A673 (cell line): ENCODE data around the gene TNS1.

Experiments used
- EZH2 ChIP-seq: fragments of 200-600 bp; sonication (generic); IDR thresholded peaks from 2 replicates; pipeline ENCODE4 v1.6.1; 2017; ENCODE audit warnings: borderline replicate concordance, low read depth, mild to moderate bottlenecking, mixed read lengths, antibody characterized with exemption, low read length; ENCODE audit not compliant: poor library complexity, severe bottlenecking
- TF ChIP-seq, protein P1 (sequence below): fragments of 300-800, 200-600 bp; sonication (generic); conservative IDR thresholded peaks from 2 replicates; pipeline ENCODE4 v1.5.1; 2017; ENCODE audit warnings: low read depth, mild to moderate bottlenecking, antibody characterized with exemption, low read length, moderate library complexity, mixed read lengths

DNA sequence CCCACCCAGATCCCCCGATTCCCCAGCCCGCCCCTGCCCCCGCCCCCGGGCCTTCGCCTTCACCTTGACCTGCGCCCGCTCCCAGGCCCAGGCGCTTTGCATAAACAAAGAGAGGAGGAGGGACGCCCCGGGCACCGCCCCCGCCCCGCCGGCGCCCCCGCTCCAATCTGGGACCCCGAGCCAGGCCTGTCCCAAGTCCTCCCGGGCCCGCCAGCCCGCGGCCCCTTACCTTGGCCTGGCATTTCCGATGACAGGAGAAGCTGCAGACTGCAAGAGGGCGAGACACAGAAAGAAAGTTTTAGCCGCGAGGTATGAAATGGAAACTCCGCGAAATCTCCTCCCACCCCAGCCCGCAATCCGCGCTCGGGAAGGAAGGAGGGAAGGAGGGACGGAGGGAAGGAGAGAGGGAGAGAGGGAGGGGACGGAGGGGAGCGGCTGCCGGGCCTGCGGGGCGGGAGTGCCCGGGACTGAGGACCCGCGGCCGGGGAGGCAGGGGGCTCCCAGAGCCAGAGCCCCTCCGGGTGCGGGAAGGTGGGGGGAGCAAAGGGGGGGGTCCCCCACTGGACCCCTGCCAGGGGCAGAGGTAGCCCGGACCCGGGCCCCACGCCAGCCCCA is 24.2 kb downstream of the TNS1 start:
- TF ChIP-seq, protein P1, sequence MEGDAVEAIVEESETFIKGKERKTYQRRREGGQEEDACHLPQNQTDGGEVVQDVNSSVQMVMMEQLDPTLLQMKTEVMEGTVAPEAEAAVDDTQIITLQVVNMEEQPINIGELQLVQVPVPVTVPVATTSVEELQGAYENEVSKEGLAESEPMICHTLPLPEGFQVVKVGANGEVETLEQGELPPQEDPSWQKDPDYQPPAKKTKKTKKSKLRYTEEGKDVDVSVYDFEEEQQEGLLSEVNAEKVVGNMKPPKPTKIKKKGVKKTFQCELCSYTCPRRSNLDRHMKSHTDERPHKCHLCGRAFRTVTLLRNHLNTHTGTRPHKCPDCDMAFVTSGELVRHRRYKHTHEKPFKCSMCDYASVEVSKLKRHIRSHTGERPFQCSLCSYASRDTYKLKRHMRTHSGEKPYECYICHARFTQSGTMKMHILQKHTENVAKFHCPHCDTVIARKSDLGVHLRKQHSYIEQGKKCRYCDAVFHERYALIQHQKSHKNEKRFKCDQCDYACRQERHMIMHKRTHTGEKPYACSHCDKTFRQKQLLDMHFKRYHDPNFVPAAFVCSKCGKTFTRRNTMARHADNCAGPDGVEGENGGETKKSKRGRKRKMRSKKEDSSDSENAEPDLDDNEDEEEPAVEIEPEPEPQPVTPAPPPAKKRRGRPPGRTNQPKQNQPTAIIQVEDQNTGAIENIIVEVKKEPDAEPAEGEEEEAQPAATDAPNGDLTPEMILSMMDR: no peak
- TF ChIP-seq EZH2: no peak
